Measurements from ENCODE around the gene OR4C5.
"Not testable (repeated sequence)": the region's sequence is repeated elsewhere in the genome, so short reads cannot be mapped to it uniquely, and the experiment has no call there.

- TF ChIP-seq CTCF (conservative IDR thresholded peaks at IDR 0.05; ENCODE audit: low read length); EZH2phosphoT487 (IDR thresholded peaks at IDR 0.05; ENCODE audit: borderline replicate concordance): not testable (repeated sequence)
Observed at GRCh38 chr11:48324620-48325019, 41.6 kb downstream of the OR4C5 start, which contains the start of gene OR4C3.

All from Loucy (cell line).